SH-SY5Y (cell line): Measurements from ENCODE around the gene AGAP1.

Source experiments
- GATA2 ChIP-seq: IDR thresholded peaks from 2 replicates; pipeline ENCODE4 v1.6.1; 2011; ENCODE audit warnings: mild to moderate bottlenecking, low read depth, low read length
- GATA3 ChIP-seq: IDR thresholded peaks from 2 replicates; pipeline ENCODE4 v1.6.1; 2011; ENCODE audit warnings: low read depth, mild to moderate bottlenecking, low read length, moderate library complexity

AGAP1 gene

DNA sequence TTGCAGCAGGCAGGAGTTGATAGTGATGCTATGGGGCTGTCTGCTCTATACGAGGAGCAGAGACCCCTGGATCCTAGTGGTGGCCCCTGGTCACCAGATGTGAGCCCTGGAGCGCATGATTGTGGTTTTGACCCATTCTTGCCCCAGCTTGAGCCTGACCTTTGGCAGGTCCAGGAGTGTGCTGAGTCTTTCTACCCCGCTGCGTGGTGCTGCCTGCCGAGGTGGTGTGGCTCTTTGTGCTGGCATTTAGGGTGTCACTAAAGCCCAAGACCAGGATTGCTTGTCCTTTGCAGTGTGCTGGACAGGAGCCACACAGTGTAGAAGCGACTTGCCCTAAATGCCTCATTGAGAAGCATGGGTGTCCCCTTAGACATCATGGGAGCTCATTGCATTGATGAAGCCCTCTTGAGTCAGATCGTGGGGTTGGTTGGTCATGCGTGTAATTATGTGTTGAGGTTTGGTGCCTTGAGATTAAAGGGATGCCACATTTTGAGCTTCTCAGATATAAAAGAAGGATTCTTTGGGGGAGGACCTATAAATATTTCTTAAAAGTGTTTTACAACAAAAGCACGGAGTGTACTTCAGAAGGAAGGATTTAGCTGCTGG is 88.3 kb downstream of the AGAP1 start:
- no peak for TF ChIP-seq GATA2

DNA sequence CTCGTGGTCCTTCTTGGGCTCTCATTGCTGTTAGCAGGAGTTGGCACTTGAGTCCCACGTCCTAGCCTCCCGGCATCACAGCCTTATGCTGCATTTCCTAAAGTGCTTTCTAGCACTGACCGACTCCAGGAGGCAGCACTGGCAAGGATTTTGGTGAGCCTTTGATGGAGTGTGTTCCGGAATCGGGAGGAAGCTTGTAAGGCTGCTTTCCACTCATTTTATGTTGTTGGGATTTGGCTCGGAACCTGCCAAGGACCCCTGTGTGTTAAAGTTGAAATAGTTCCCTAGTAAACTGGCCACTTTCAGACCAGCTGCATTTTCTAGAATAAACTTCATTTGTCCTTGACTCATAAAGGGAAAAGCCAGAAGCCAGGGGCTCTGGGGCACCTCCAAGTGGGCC is 88.9 kb downstream of the AGAP1 start:
- TF ChIP-seq GATA3 = no peak
- TF ChIP-seq GATA2 = no peak

GRCh38 chr2:235583144-235583543 is 89.3 kb downstream of the AGAP1 start:
- no peak for TF ChIP-seq GATA2
- no peak for TF ChIP-seq GATA3

DNA sequence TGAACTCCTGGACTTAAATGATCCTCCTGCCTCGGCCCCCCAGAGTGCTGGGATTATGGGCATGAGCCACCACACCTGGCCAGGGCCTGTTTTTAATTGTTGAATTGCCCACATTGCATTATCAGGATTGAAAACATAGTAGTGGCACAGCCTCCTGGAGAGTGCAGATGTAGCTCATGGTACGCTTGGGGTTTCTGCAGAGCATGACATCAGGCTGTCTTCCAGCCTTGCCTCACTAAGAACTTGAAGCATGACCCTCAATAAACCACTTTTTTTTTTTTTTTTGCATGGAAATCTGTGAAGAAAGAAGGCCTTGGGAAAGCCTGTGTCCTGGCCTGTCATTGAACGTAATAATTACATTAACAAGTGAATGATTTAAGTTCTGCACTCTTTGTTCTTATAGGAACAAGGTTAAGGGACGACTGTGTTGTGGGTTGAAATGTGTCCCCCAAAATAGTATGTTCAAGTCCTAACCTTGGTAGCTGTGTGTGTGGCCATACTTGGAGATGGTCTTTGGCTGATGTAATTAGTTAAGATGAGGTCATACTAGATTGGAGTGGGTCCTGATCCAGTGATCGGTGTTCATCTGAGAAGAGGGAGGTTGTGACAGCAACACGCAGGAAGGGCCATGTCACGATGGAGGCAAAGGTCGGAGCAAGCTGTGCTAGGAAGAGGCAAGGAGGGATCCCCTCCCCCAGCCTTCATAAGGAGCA is 90.2 kb downstream of the AGAP1 start:
- TF ChIP-seq GATA2 (no peak), GATA3 (no peak)

- TF ChIP-seq GATA2 (no peak), GATA3 (no peak)
Measured at GRCh38 chr2:235584638-235585007, 90.8 kb downstream of the AGAP1 start.

GRCh38 chr2:235587202-235587601 is 93.4 kb downstream of the AGAP1 start:
- TF ChIP-seq GATA3 (no peak), GATA2 (no peak)

- TF ChIP-seq GATA3 (no peak), GATA2 (no peak)
Measured at GRCh38 chr2:235588750-235589149, 94.9 kb downstream of the AGAP1 start.

- TF ChIP-seq GATA2 (no peak), GATA3 (no peak)
Measured at GRCh38 chr2:235591231-235591730, 97.4 kb downstream of the AGAP1 start.

- TF ChIP-seq GATA2 (no peak), GATA3 (no peak)
Measured at GRCh38 chr2:235591921-235592320, 98.1 kb downstream of the AGAP1 start.

DNA sequence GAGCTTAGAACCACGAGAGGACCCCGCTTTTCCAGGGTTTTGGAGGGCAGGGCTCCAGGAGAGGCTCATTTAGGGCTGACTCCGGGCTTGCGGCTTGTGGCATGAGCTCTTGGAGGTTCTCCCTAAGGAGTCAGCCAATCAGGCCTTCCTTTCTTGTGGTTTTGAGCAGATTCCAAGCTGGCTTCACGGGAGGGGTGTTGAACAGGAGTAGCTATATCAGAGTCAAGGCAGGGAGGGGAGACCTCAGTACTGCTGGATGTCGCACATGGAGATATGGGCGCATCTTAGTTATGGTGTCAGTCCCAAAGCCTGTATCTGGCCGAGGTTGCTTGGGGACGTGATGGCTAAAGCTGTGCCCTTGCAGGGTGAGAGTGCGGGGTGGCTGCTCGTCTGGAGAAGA is 98.6 kb downstream of the AGAP1 start:
- TF ChIP-seq GATA2 (no peak), GATA3 (no peak)

GRCh38 chr2:235592836-235593235 is 99.0 kb downstream of the AGAP1 start:
- TF ChIP-seq GATA2 (no peak), GATA3 (no peak)

- TF ChIP-seq GATA2 = no peak
- no peak for TF ChIP-seq GATA3
Measured at GRCh38 chr2:235594041-235594440, 100.2 kb downstream of the AGAP1 start.

DNA sequence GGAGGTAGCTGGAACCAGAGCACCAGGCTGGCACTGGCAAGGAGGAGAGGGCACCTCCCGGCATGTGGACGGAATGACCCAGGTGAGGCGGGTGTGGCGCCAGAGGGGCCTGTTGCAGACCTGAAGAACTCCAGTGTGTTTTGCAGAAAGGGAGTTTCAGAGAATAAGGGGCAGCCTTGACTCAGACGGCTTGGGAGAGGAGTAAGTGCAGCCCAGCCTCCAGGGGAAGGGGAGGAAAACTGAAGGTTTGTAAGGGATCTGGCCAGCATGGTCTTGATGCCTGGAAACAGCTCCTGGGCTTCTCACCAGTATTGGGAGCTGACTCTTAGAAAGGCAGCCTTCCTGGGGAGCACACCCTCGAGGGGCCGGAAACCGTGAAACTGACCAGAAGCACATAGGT is 101.1 kb downstream of the AGAP1 start:
- TF ChIP-seq GATA2 (no peak), GATA3 (no peak)

GRCh38 chr2:235595422-235596010 is 101.7 kb downstream of the AGAP1 start:
- TF ChIP-seq GATA2 (no peak), GATA3 (no peak)

DNA sequence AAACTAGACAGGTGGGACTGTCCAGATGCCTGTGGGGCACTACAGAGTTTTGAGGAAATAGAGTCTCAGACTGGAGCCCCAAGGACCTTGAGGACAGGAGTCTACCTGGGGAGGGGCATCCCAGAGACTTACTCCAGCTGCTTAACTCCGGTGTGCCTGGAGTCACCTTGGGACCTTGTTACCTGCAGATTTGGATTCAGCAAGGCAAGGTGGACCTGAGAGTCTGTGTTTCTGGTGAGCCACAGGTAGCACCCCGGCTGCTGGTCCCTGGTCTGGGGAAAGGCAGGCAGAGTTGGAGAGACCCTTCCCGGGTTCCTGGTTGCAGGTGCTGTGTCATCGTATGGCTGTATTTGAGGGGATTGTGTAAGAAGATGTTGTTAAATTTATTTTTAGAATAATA is 102.4 kb downstream of the AGAP1 start:
- TF ChIP-seq GATA2 (no peak), GATA3 (no peak)
